HEK293 (cell line): ENCODE measurements around the gene CEP170B.
A peak's percentile ranks its signal among the peaks of the same experiment; 100 is the strongest.

Experiments used
- CTCF ChIA-PET: fragments of 350-600 bp; formaldehyde crosslinking; extraction: SDS; loops from one replicate; lab custom pipeline; 2021; ENCODE audit warnings: antibody characterized with exemption; lab: Yijun Ruan, JAX
- POLR2A ChIA-PET: fragments of 300-600 bp; formaldehyde crosslinking; extraction: SDS; loops from one replicate; lab custom pipeline; 2020; ENCODE audit warnings: antibody characterized with exemption, inconsistent platforms; lab: Yijun Ruan, JAX
- H3K27ac ChIP-seq: fragments of 200-500 bp; sonication (Bioruptor generic); 2 replicates; pipeline ENCODE4 v1.5.1; 2014; ENCODE audit warnings: low read depth, low read length, control low read depth, inconsistent platforms; ENCODE audit errors: extremely low read depth
- H3K36me3 ChIP-seq, 2 experiments: fragments of 200-500 bp in 1 of 2; sonication (Bioruptor generic) in 1 of 2; 1 replicate in 1 of 2; 2 replicates in 1 of 2; pipeline ENCODE4 v1.5.1; 2014 to 2017; ENCODE audit warnings: inconsistent platforms in 2 of 2, low read length in 2 of 2; ENCODE audit not compliant: control insufficient read depth in 2 of 2, insufficient read depth in 1 of 2
- H3K4me1 ChIP-seq: fragments of 200-500 bp; sonication (Bioruptor generic); 2 replicates; pipeline ENCODE4 v1.5.1; 2014; ENCODE audit warnings: mild to moderate bottlenecking, low read length, inconsistent platforms; ENCODE audit not compliant: control insufficient read depth, insufficient read depth
- H3K4me3 ChIP-seq: 2 replicates; pipeline ENCODE4 v1.5.1; 2011; ENCODE audit warnings: low read depth, mild to moderate bottlenecking, control low read depth, low read length, moderate library complexity
- H3K9me3 ChIP-seq: fragments of 200-500 bp; sonication (Bioruptor generic); 2 replicates; pipeline ENCODE4 v1.5.1; 2014; ENCODE audit warnings: low read depth, low read length, inconsistent platforms; ENCODE audit not compliant: control insufficient read depth, insufficient read depth
- HOXD13 ChIP-seq: sonication (generic); formaldehyde crosslinking; IDR thresholded peaks from 2 replicates; pipeline ENCODE4 v1.8.0; 2022; ENCODE audit warnings: missing genetic modification reagents, borderline replicate concordance
- KLF1 ChIP-seq: fragments of 450-650 bp; formaldehyde crosslinking; IDR thresholded peaks from 2 replicates; pipeline ENCODE4 v1.5.1; 2016; ENCODE audit warnings: missing biosample characterization, missing genetic modification characterization
- SP2 ChIP-seq: fragments of 450-650 bp; formaldehyde crosslinking; IDR thresholded peaks from 2 replicates; pipeline ENCODE4 v1.5.1; 2016; ENCODE audit warnings: missing biosample characterization, missing genetic modification characterization
- TRIM28 ChIP-seq: IDR thresholded peaks from 2 replicates; pipeline ENCODE4 v1.6.1; 2011; ENCODE audit warnings: low read length, control low read depth, borderline replicate concordance
- ZBTB17 ChIP-seq: fragments of 450-650 bp; formaldehyde crosslinking; IDR thresholded peaks from 2 replicates; pipeline ENCODE4 v1.5.1; 2016; ENCODE audit warnings: missing biosample characterization, missing genetic modification characterization
- ZEB2 ChIP-seq: fragments of 450-650 bp; formaldehyde crosslinking; IDR thresholded peaks from 2 replicates; pipeline ENCODE4 v1.5.1; 2016; ENCODE audit warnings: missing biosample characterization, missing genetic modification characterization
- ZFP3 ChIP-seq: fragments of 450-650 bp; formaldehyde crosslinking; IDR thresholded peaks from 2 replicates; pipeline ENCODE4 v1.5.1; 2016; ENCODE audit warnings: low read depth, missing biosample characterization, missing genetic modification characterization
- ZFP69B ChIP-seq: fragments of 450-650 bp; formaldehyde crosslinking; IDR thresholded peaks from 2 replicates; pipeline ENCODE4 v1.5.1; 2016; ENCODE audit warnings: missing biosample characterization, missing genetic modification characterization
- ZNF112 ChIP-seq: fragments of 450-650 bp; formaldehyde crosslinking; IDR thresholded peaks from 2 replicates; pipeline ENCODE4 v1.5.0; 2017; ENCODE audit warnings: missing biosample characterization, missing genetic modification characterization
- ZNF114 ChIP-seq: fragments of 450-650 bp; formaldehyde crosslinking; IDR thresholded peaks from 2 replicates; pipeline ENCODE4 v1.5.0; 2017; ENCODE audit warnings: missing biosample characterization, missing genetic modification characterization
- ZNF2 ChIP-seq: fragments of 450-650 bp; formaldehyde crosslinking; IDR thresholded peaks from 2 replicates; pipeline ENCODE4 v1.5.1; 2016; ENCODE audit warnings: missing biosample characterization, missing genetic modification characterization
- ZNF202 ChIP-seq: fragments of 450-650 bp; formaldehyde crosslinking; IDR thresholded peaks from 2 replicates; pipeline ENCODE4 v1.5.1; 2016; ENCODE audit warnings: missing biosample characterization, missing genetic modification characterization, borderline replicate concordance
- ZNF548 ChIP-seq: fragments of 450-650 bp; formaldehyde crosslinking; IDR thresholded peaks from 2 replicates; pipeline ENCODE4 v1.5.1; 2016; ENCODE audit warnings: missing biosample characterization, missing genetic modification characterization
- ZNF560 ChIP-seq: fragments of 450-650 bp; formaldehyde crosslinking; IDR thresholded peaks from 2 replicates; pipeline ENCODE4 v1.5.1; 2017; ENCODE audit warnings: missing biosample characterization, missing genetic modification characterization, borderline replicate concordance
- ZNF701 ChIP-seq: fragments of 450-650 bp; formaldehyde crosslinking; IDR thresholded peaks from 2 replicates; pipeline ENCODE4 v1.5.1; 2016; ENCODE audit warnings: missing biosample characterization, missing genetic modification characterization
- ZNF776 ChIP-seq: fragments of 450-650 bp; formaldehyde crosslinking; IDR thresholded peaks from 2 replicates; pipeline ENCODE4 v1.5.0; 2017; ENCODE audit warnings: missing biosample characterization, missing genetic modification characterization, borderline replicate concordance
- TF ChIP-seq, protein P1 (sequence below): fragments of 450-650 bp; formaldehyde crosslinking; IDR thresholded peaks from 2 replicates; pipeline ENCODE4 v1.5.1; 2016; ENCODE audit warnings: missing biosample characterization, missing genetic modification characterization
- TF ChIP-seq, protein P2 (sequence below): fragments of 450-650 bp; formaldehyde crosslinking; IDR thresholded peaks from 2 replicates; pipeline ENCODE4 v1.5.1; 2016; ENCODE audit warnings: missing biosample characterization, missing genetic modification characterization

Gene CEP170B

DNA sequence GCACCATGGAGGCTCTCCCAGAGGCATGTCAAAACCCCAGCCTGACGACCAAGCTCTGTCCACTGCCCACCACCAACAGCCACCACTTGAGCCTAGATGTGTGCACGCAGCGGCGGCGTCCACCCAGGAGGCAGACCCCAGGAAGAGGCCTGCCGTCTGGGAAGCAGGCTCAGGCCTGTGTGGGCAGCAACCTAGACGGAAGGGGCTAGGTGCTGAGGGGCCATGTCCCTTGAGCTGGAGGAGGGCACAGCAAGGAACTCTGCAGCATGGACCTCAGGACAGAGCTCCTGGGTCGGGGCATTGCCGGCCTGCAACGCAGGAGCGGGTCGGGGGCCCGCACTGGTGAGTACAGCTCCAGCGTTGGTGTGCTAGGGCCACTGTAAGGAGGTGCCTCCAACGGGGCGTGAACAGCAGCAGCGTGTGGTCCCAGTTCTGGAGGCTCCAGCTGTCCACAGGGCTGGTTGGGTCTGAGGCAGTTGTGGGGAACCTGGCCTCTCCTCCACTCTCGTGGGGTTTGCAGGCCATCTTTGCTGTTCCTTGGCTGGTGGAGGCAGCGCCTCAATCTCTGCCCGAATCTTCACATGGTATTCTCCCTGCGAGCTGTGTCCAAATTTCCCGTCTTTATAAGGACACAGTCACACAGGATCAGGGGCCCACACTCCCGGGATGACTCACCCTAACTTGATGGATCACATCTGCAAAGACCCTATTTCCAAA, 43.7 kb upstream of the CEP170B start:
- Histone ChIP-seq H3K4me1 (peaks cover 3% of the 10 kb centered on the region; the same call in 1 of the 2 replicates), H3K4me3 (no peak overlapping the region), H3K36me3 (peaks cover 0 to 8% of the 10 kb centered on the region in 2 experiments; a peak in 1 of 3 replicates), H3K9me3 (no peaks in the 10 kb centered on the region), H3K27ac (no peak overlapping the region)
- CTCF ChIA-PET: interaction anchor here (0.9 to 1.1 kb wide), 2 partner anchors 53 to 55 kb away, joined by 3 read pairs; no protein-coding TSS in a partner anchor
- TF ChIP-seq, protein P1, sequence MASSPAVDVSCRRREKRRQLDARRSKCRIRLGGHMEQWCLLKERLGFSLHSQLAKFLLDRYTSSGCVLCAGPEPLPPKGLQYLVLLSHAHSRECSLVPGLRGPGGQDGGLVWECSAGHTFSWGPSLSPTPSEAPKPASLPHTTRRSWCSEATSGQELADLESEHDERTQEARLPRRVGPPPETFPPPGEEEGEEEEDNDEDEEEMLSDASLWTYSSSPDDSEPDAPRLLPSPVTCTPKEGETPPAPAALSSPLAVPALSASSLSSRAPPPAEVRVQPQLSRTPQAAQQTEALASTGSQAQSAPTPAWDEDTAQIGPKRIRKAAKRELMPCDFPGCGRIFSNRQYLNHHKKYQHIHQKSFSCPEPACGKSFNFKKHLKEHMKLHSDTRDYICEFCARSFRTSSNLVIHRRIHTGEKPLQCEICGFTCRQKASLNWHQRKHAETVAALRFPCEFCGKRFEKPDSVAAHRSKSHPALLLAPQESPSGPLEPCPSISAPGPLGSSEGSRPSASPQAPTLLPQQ (tag by site-specific recombination): peak; percentile 81; the same call in 1 of the 2 replicates
- no peak for TF ChIP-seq TRIM28
- TF ChIP-seq ZNF701: no peak
- peak; percentile 58 for TF ChIP-seq ZFP69B
- POLR2A ChIA-PET: interaction anchor here (1.2 to 1.7 kb wide), 2 partner anchors 53 to 69 kb away, joined by 4 to 7 read pairs; partner anchors contain the start of gene SIVA1

DNA sequence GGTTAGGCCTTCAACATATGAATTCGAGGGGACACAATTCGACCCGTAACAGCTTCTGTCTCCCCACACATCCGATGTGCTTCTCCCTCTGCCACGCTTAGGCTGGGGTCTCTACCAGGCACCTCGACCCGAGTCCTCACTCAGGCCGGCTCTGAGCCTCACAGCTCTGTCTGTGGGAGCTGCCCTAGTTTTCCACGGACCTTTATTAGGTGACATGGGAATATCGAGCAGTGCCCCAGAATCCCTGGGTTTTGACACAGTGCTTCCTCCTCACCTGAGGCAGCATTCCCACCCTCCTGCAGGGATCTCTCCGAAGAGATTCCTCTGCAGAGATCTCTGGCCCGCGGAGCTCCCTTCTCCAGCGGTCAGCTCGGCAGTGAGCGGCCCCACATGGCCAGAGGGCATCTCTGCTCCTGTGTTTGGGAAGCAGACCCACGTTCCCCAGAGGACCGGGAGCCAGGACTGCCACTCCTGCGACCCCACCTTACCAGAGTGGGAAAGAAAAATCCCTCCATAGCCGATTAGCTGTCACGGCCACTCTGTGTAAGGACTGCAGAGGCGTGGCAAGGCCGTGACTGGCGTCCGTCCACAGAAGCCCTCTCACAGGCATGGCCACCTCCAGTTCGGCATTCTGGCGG, 43.0 kb upstream of the CEP170B start:
- no peak overlapping the region for H3K27ac ChIP-seq
- TF ChIP-seq ZNF114 (tag by site-specific recombination) (no peak), SP2 (tag by site-specific recombination) (no peak)
- POLR2A ChIA-PET: interaction anchor here (1.0 to 1.7 kb wide), 3 partner anchors 53 to 70 kb away, joined by 3 to 7 read pairs (median 4); partner anchors contain the start of gene SIVA1
- H3K36me3 ChIP-seq: peaks cover 0 to 8% of the 10 kb centered on the region in 2 experiments; a peak in 1 of 3 replicates
- H3K4me1 ChIP-seq: peaks cover 3% of the 10 kb centered on the region
- H3K4me3 ChIP-seq: no peak overlapping the region
- no peaks in the 10 kb centered on the region for H3K9me3 ChIP-seq
- CTCF ChIA-PET: interaction anchor here (1.1 to 1.5 kb wide), 2 partner anchors 53 to 55 kb away, joined by 3 to 8 read pairs; no protein-coding TSS in a partner anchor

DNA sequence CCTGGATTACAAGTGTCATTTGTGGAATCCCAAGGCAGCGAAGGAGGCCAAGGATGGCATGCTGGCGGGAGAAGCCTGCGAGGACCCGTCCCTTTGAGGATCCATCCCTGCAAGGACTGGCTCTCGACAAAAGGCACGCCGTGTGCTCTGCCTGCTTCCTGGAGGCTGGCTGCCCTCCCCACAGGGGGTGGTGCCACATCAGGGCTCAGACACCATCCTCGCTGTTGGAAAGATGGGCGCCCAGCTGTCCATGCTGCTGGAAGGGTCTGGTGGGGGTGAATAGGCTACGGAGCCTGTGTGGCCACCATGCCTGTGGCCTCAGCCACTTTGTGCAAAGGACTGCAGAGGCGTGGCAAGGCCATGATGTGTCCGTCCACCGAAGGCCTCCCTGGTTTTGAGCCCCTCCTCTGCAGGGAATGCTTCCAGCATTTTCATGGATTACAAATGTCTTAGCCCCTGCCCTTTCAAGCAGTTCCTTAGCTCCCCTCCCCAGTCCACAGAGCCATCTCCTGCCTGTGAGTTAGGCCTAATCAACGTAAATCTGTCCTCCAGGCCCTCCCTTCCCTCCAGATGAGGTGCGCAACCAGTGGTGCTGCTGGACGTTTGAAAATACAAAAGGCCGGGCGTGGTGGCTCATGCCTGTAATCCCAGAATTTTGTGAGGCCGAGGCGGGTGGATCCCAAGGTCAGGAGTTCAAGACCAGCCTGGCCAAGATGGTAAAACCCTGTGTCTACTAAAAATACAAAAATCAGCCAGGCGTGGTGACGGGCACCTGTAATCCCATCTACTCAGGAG, 42.0 kb upstream of the CEP170B start:
- H3K4me1 ChIP-seq: peaks cover 6% of the 10 kb centered on the region
- H3K9me3 ChIP-seq: no peaks in the 10 kb centered on the region
- ChIA-PET POLR2A (interaction anchor here (1.0 kb wide), 1 partner anchor 71 kb away, joined by 3 read pairs; no protein-coding TSS in a partner anchor), CTCF (interaction anchor here (1.5 kb wide), 1 partner anchor 54 kb away, joined by 8 read pairs; no protein-coding TSS in a partner anchor)
- no peak overlapping the region for H3K4me3 ChIP-seq
- H3K27ac ChIP-seq: no peak overlapping the region
- peaks cover 0 to 6% of the 10 kb centered on the region in 2 experiments; a peak in 1 of 3 replicates for H3K36me3 ChIP-seq
- TF ChIP-seq ZNF776 (tag by site-specific recombination): no peak

DNA sequence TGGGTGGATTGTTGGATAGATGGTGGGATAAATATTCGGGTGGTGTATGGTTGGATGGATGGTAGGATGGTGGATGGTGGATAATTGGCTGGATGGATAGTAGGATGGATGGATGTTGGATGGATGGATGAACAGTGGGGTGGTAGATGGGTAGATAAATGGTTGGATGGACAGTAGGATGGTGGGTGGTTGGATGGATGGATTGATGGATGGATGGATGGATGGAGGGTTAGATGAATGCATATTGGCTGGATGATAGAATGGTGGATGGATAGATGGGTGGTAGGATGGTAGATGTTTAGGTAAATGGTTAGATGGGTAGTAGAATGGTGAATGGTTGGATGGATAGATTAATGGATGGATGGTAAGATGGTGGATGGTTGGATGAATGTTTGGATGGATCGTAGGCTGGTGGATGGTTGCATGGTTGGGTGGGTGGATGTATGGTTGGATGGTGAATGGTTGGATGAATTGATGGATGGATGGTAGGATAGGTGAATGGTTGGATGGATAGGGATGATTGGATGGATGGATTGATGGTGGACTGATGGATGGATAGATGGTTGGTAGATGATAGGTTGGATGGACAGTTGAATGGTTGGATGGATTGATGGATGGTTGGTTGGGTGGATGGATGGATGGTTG, 40.6 kb upstream of the CEP170B start:
- H3K4me3 ChIP-seq: no peak overlapping the region
- no peaks in the 10 kb centered on the region for H3K9me3 ChIP-seq
- H3K27ac ChIP-seq: no peak overlapping the region
- ChIA-PET POLR2A (no interaction called here), CTCF (interaction anchor here (0.6 to 3.5 kb wide), 2 partner anchors 55 to 58 kb away, joined by 3 to 57 read pairs; no protein-coding TSS in a partner anchor)
- H3K4me1 ChIP-seq: peaks cover 6% of the 10 kb centered on the region
- no peaks in the 10 kb centered on the region for H3K36me3 ChIP-seq
- TF ChIP-seq ZNF112 (tag by site-specific recombination) (no peak), ZNF560 (tag by site-specific recombination) (0 out of 2 replicates have a peak, but pooled peaks have one; percentile 19), ZEB2 (tag by site-specific recombination) (no peak), KLF1 (tag by site-specific recombination) (peak; percentile 12; the same call in 1 of the 2 replicates), ZFP3 (no peak), ZNF548 (tag by site-specific recombination) (peak; percentile 88), ZNF2 (tag by site-specific recombination) (no peak), ZBTB17 (peak; percentile 93), HOXD13 (no peak), ZNF202 (tag by site-specific recombination) (0 out of 2 replicates have a peak, but pooled peaks have one; percentile 33)
- TF ChIP-seq, protein P2, sequence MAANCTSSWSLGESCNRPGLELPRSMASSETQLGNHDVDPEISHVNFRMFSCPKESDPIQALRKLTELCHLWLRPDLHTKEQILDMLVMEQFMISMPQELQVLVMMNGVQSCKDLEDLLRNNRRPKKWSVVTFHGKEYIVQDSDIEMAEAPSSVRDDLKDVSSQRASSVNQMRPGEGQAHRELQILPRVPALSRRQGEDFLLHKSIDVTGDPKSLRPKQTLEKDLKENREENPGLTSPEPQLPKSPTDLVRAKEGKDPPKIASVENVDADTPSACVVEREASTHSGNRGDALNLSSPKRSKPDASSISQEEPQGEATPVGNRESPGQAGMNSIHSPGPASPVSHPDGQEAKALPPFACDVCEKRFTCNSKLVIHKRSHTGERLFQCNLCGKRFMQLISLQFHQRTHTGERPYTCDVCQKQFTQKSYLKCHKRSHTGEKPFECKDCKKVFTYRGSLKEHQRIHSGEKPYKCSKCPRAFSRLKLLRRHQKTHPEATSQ (tag by site-specific recombination): 0 out of 2 replicates have a peak, but pooled peaks have one; percentile 6
